HG03095 (cell line): ENCODE results near the gene FRMD4A.
"Not testable (repeated sequence)": the region's sequence is repeated elsewhere in the genome, so short reads cannot be mapped to it uniquely, and the experiment has no call there.

ENCODE experiments used
- ATAC-seq: cut with Tn5 transposase; IDR thresholded peaks from one replicate; pipeline ENCODE4 v1.9.1; 2021; ENCODE audit warnings: moderate library complexity; ENCODE audit not compliant: unreplicated experiment

The FRMD4A gene

GRCh38 chr10:14116837-14117236, 213.9 kb downstream of the FRMD4A start:
- no peak for ATAC-seq

DNA sequence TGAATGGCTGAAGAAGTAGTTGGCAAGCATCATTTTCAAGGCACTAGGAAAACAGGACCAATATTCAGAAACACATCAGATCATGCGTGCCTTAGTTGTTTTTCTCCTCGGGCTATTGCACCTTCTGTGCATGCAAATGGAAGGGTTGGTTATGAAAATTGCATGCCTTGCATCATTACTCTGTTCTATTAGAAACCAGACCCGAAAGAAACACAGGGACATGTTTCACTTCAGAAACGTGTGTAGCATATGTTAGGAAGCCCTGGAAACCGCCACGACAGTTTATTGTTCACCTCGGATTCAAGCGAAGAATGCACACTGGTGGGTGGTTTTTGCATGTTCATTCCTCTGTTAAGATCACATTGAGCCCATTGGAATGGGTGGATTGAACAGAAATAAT, 214.7 kb downstream of the FRMD4A start:
- no peak for ATAC-seq

GRCh38 chr10:14114791-14115190, 215.9 kb downstream of the FRMD4A start:
- ATAC-seq: no peak

GRCh38 chr10:14112056-14112455, 218.7 kb downstream of the FRMD4A start:
- ATAC-seq: no peak

DNA sequence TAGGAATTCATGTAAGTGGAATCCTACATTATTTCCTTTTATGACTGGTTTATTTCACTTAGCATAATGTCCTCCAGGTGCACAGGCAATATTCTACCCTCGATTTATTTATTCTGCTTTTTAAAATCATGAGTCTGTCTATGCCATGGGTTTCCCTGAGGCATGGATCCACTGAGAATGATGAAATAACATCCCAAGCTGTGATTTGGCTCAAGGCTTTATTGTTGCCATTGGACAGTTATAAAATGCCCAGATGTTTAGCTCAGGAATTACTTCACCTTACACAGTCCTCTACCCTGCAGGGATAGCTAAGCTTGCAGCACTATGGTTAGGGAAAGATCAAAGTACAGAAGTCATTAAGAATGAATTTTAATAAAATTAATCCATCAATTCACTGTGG, 219.5 kb downstream of the FRMD4A start:
- no peak for ATAC-seq

DNA sequence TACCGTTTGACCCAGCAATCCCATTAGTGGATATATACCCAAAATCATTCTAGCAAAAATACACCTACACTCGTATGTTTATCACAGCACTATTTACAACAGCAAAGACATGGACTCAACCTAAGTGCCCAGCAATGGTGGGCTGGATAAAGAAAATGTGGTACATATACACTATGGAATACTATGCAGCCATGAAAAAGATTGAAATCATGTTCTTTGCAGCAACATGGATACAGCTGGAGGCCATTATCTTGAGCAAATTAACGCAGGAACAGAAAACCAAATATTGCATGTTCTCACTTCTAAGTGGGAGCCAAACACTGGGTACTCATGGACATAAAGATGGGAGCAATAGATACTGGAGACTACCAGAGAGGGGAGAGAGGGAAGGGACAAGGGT, 223.9 kb downstream of the FRMD4A start:
- no peak for ATAC-seq

DNA sequence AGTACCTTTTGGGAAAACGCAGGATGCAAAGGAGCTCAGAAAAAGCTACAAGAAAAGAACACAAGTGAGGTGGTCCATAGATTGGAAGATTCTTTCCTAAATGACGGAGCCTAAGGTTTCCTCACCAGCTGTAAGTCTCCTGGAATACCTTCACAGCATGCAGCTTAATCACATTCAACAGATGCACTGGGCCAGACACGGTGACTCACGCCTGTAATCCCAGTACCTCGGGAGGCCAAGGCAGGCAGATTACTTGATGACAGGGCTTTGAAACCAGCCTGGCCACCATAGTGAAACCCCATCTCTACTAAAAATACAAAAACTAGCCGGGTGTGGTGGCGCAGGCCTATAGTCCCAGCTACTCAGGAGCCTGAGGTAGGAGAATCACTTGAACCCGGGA, 228.7 kb downstream of the FRMD4A start:
- ATAC-seq: no peak

- ATAC-seq: no peak
These were observed 230.8 kb downstream of the FRMD4A start for GRCh38 chr10:14099885-14100284.

DNA sequence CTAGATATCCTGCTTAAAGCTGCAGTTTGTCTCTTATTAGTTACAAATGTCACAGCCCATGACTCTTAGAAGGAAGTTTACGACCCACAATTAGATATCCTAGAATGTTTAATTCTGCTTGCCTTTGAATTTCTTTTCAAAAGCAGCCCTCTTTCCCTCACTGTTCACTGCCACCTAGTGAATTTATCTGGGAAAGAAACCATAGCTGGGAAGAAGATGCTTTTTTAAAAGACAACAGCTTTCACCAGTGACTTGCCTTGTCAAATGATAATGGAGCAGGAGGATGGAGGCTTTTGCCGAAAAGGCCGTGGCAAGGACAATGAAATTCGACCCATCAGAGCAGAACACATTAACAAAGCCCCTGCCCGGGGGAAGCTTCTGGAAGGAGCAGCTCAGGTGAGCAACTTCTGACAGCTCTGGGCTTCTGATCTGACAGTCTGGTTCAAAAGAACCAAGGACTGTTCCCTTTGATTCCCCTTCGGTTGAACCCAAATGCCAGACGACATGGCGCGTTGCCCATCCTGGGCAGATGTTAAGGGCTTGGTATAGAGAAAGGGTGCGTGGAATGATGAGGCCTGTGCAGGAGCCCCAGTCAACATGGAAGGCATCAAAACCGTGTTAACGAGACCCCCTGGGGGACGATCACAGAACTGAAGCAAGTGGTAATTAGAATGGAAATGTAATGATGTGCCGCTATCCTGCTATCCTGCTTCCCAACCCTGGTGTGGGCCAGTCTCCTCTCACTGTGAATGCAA, 236.8 kb downstream of the FRMD4A start:
- ATAC-seq: no peak

GRCh38 chr10:14092799-14093198, 237.9 kb downstream of the FRMD4A start:
- ATAC-seq: no peak

DNA sequence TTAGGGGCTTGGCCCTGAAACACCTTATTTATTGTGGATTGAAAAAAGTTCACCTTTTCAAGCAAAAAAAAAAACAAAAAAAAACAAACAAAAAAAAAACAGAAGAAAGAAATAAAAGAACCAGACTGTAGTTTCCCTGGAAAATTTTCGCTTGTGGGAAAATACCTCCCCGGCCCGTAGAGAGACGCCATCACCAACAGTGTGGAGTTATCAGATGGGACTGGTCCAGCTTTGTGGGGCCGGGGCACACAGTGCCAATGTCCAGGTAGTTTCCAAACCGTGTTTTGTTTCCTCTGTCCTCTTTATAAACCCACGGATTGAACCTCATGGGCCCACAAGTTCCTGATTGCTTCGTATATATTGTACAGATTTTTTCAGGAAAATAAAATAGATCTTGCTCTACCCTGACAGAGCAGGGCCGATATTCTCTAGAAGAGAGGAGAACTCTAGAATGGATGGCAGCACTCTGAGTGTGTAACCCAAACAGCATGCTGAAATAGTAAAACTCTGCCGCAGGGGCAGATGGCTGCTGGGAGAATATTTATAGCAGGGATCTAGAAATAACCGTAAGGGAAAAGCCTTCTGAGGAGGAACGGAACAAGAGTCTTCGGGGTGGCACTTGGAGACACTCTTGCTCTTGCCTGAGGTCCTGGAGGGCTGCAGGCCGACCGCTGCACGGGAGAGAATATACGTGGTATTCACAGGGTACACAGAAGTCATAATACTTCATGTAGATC, 241.0 kb downstream of the FRMD4A start:
- ATAC-seq: no peak

DNA sequence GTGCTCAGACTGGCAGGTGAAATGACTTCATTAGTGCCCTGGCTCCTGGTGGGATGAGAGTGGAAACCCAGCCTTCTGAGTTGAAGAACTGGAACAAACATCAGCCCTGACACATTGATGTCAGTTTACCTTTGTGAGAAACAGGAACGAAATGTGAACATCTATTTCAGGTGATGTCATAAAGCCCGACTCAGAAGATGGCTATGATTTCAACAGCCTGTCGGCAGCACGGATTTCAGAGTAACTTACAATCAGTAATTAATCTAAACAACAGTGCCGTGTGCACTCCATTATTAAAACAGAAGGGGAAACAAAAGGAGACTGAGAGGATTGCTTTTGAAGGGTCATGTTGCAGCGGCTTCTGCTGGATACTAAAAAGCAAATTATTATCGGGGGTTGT, 243.2 kb downstream of the FRMD4A start:
- no peak for ATAC-seq

GRCh38 chr10:14086596-14086995, 244.1 kb downstream of the FRMD4A start:
- no peak for ATAC-seq

DNA sequence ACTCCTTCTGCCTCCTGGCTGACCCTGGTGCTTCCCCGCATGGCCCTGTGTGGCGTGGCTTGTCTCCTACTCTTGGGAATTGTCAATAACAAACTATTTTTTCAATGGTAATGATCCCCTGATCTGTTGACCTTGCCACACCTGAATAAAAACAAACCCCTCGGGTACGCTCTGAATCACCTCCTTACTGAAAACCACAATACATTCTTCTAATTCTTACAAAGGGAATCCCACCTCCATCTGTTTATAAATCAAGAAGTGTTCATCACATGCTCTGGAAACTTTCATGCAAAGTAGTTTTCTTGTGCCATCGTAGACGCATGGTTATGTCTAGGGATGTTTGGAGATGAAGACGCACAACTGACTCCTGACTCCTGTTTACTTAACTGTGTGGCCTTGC, 245.8 kb downstream of the FRMD4A start:
- ATAC-seq: no peak

GRCh38 chr10:14080795-14081194, 249.9 kb downstream of the FRMD4A start:
- ATAC-seq: no peak

DNA sequence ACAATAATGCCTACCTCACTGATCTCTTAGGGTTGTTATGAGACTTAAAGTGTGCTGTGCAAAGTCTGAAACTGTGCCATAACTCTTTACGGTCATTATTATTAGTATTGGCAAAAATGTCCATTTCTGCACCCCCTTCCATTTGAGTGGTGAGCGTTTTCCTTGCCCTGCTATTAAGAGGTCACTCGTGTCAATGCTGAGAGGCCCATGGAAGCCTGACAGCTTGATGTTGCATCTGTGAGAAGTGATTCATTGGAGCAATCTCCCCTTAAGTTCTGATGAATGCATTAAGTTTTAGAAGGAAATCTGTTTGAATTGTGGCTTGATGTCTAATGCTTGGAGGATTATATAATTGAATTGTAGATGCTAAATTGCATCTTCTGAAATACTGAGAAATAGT, 253.3 kb downstream of the FRMD4A start:
- no peak for ATAC-seq

- ATAC-seq: no peak
These were observed 256.5 kb downstream of the FRMD4A start for GRCh38 chr10:14074062-14074884.

DNA sequence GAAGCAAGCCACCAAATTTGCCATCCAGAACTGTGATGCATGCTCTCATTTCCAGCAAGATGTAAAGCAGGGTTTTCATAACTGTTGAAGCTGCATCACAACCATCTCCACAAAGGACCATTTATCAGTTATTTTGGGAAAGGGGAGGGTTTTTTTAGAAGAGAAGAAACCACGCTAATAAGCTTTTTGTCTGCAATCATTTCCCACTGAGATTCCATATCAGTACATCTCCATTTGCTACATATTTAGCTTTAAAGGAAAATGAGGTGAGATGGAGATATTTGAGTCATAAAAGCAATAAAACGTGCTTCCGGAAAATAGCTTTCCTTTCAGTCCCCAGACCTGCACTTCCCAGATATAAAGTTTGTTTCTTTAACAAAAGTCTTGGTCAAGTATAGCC, 258.2 kb downstream of the FRMD4A start:
- ATAC-seq: no peak

GRCh38 chr10:14071956-14072355, 258.8 kb downstream of the FRMD4A start:
- ATAC-seq: no peak

DNA sequence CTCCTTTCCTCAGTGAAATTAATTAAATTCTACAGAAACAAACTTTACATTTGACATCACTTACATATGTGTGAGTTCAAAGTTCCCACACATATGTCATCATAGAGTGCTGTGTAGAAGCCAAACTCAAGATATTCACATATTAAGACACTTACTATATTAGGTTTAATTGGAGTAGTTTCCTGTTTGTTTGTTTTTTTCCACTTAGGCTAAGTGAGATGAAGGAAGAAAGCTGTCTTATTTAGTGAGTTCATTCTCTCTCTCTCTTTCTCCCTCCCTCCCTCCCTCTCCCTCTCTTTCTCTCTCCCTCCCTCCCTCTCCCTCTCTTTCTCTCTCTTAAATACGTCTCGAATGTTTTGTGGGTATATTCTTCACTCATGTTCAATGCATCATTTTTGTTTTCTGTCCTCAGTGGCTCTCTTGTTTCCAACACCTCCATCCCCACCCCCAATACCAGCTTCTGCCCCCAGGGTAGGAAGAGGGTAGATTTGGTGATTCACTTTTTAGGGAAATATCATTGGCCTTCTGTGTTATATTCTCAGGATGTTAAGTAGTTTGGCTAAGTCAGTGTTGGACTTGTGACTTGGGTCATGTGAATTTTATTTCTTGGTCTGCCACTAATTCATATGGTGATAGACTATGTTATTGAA, 262.0 kb downstream of the FRMD4A start:
- ATAC-seq: no peak

- not testable (repeated sequence) for ATAC-seq
These were observed 263.1 kb downstream of the FRMD4A start for GRCh38 chr10:14067638-14068037.
